KMS-11 (cell line): ENCODE data around the gene RPL21.

Experiments used
- H2AFZ ChIP-seq: fragments of 200-600 bp; sonication (generic); 2 replicates; pipeline ENCODE4 v1.6.1; 2016; ENCODE audit warnings: antibody characterized with exemption, mixed run types, low read depth
- H3K27ac ChIP-seq: fragments of 200-600 bp; sonication (generic); 2 replicates; pipeline ENCODE4 v1.6.1; 2016; ENCODE audit warnings: mild to moderate bottlenecking, mixed run types
- H3K27me3 ChIP-seq: fragments of 200-600 bp; sonication (generic); 2 replicates; pipeline ENCODE4 v1.6.1; 2017; ENCODE audit warnings: mild to moderate bottlenecking, low read depth, mixed run types, moderate library complexity; ENCODE audit not compliant: insufficient read depth
- H3K36me3 ChIP-seq: fragments of 200-600 bp; sonication (generic); 2 replicates; pipeline ENCODE4 v1.6.1; 2017; ENCODE audit warnings: mild to moderate bottlenecking, mixed run types; ENCODE audit not compliant: insufficient read depth
- H3K4me1 ChIP-seq: fragments of 200-600 bp; sonication (generic); 2 replicates; pipeline ENCODE4 v1.6.1; 2016; ENCODE audit warnings: mild to moderate bottlenecking, low read depth, mixed run types; ENCODE audit not compliant: poor library complexity, severe bottlenecking
- H3K4me2 ChIP-seq: fragments of 200-600 bp; sonication (generic); 2 replicates; pipeline ENCODE4 v1.7.0; 2016; ENCODE audit warnings: mild to moderate bottlenecking, mixed run types
- H3K4me3 ChIP-seq: fragments of 200-600 bp; sonication (generic); IDR thresholded peaks from 2 replicates; pipeline ENCODE4 v1.6.1; 2017; ENCODE audit warnings: low read depth, low read length, mixed read lengths; ENCODE audit not compliant: insufficient read depth
- H3K79me2 ChIP-seq: fragments of 200-600 bp; sonication (generic); 2 replicates; pipeline ENCODE4 v1.6.1; 2016; ENCODE audit warnings: low read depth, mixed run types; ENCODE audit not compliant: insufficient read depth
- H3K9ac ChIP-seq: fragments of 200-600 bp; sonication (generic); 2 replicates; pipeline ENCODE4 v1.6.1; 2016; ENCODE audit warnings: mild to moderate bottlenecking, mixed run types
- H4K20me1 ChIP-seq: fragments of 200-600 bp; sonication (generic); 2 replicates; pipeline ENCODE4 v1.6.1; 2016; ENCODE audit warnings: mild to moderate bottlenecking, mixed run types; ENCODE audit not compliant: insufficient read depth
- CTCF ChIP-seq: fragments of 200-600 bp; sonication (generic); conservative IDR thresholded peaks from 2 replicates; pipeline ENCODE4 v1.6.1; 2017; ENCODE audit warnings: low read depth, mild to moderate bottlenecking, antibody characterized with exemption, low read length, moderate library complexity, mixed read lengths

The RPL21 gene

DNA sequence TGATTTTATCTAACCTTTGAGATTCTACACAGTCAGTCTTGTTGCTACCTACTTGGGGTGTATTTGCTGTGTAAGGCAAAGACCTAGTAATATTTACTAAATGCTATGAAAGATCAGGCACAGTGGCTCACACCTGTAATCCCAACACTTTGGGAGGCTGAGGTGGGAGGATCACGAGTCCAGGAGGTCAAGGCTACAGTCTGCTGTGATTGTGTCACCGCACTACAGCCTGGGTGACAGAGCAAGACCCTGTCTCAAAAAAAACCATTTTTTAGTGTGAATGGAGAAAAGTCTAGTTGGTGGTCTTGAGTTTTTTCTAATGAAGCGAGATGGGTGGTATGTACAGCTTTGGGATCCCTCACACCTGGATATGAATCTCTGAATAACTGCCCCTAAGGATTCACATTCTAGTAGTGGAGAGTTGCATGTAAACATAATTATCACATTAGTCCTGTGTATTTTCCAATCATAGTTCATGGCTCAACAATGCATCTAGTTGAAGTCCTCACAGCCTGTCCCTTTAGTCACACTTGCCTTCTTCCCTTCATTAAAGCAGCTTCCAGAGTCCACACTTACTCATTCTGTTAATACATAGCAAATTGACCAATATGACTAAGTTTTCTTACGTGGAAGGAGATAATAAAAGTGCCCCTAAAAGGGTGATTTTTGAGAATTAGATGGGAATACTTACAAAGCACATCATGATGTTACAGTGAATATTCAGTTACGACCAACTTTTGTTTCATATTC is 7.5 kb downstream of the RPL21 start:
- Histone ChIP-seq H3K4me1 (peaks cover 2% of the 10 kb centered on the region), H4K20me1 (0 out of 2 replicates have a peak, but pooled peaks cover 5% of the 10 kb centered on the region), H3K27ac (no peak overlapping the region), H3K27me3 (no peaks in the 10 kb centered on the region), H3K36me3 (no peaks in the 10 kb centered on the region; the same call in 1 of the 2 replicates), H2AFZ (no peak overlapping the region), H3K79me2 (peaks cover 16% of the 10 kb centered on the region), H3K4me3 (no peak overlapping the region), H3K9ac (no peak overlapping the region), H3K4me2 (no peak overlapping the region)
- TF ChIP-seq CTCF: no peak

DNA sequence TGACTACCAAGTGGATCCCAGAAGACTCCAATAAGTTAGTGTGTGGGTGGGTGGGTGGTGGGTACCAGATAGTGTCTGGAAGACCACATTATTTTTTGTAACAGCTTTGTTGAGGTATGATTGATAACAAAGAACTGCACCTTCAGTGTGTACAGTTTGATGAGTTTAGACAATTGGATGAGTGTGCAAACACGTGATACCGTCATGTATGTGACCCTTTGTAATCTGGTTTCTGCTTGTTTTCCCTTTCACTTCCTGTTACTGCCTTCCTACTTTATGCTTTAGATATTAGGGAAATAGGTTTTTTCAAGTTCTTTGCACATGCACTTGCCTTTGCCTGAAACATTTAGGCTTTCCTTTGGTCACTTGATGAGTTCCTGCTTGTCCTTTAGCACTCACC is 8.5 kb downstream of the RPL21 start:
- Histone ChIP-seq H3K9ac (no peak overlapping the region), H3K79me2 (peaks cover 6% of the 10 kb centered on the region; the same call in 1 of the 2 replicates), H3K4me3 (no peak overlapping the region), H3K36me3 (no peaks in the 10 kb centered on the region), H3K4me1 (no peaks in the 10 kb centered on the region), H3K4me2 (no peak overlapping the region), H2AFZ (no peak overlapping the region), H3K27me3 (no peaks in the 10 kb centered on the region), H3K27ac (no peak overlapping the region), H4K20me1 (no peaks in the 10 kb centered on the region)
- no peak for TF ChIP-seq CTCF

DNA sequence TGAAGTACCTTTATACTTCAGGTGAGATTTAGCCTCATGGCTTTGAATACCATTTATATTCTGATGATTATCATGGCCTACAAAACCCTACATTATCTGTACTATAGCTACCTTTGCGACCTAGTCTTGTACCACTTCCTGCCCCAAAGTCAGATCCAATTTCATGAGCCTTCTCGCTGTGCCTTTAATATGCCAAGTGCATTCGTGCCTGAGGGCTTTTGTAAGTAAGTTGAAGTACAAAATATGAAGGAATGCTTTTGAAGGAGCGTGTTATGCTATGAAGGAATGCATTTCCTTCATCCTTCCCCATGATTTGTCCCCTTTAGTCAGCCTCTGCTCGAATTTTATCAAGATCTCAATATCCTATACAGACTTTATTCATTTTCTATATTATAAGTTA is 10.0 kb downstream of the RPL21 start:
- Histone ChIP-seq H3K36me3 (no peaks in the 10 kb centered on the region), H3K4me2 (no peak overlapping the region), H2AFZ (no peak overlapping the region), H3K9ac (no peak overlapping the region), H3K4me3 (no peak overlapping the region), H3K27me3 (no peaks in the 10 kb centered on the region), H3K79me2 (no peaks in the 10 kb centered on the region), H3K4me1 (no peaks in the 10 kb centered on the region), H3K27ac (no peak overlapping the region), H4K20me1 (no peaks in the 10 kb centered on the region)
- no peak for TF ChIP-seq CTCF

DNA sequence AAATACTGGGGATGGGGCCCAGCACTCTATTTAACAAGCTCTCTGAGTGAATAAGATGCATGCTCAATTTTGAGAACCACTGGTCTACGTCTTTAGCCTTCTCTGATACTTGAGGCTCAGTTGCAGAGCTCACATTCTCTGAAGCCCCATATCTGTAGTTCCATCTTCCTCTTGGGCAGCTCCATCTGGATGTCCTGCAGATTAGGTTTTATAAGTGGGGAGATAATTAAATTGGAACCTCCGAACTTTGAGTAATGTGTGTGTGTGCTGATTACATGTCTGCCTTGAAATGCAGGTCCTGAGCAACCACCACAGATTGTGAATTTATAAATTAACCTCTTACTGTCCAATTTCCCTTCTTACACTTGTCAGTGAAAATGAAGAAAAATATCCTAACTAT is 12.1 kb downstream of the RPL21 start:
- no peaks in the 10 kb centered on the region for H4K20me1 ChIP-seq
- TF ChIP-seq CTCF: no peak
- no peaks in the 10 kb centered on the region for H3K27me3 ChIP-seq

More for the DNA sequence above, 12.1 kb downstream of the RPL21 start:
- no peaks in the 10 kb centered on the region for H3K79me2 ChIP-seq
- no peak overlapping the region for H3K4me2 ChIP-seq
- no peak overlapping the region for H2AFZ ChIP-seq
- H3K9ac ChIP-seq: no peak overlapping the region
- H3K36me3 ChIP-seq: no peaks in the 10 kb centered on the region
- H3K4me1 ChIP-seq: no peaks in the 10 kb centered on the region
- H3K27ac ChIP-seq: no peak overlapping the region
- H3K4me3 ChIP-seq: no peak overlapping the region
